ENCODE measurements around the gene ARHGEF39.

DNA sequence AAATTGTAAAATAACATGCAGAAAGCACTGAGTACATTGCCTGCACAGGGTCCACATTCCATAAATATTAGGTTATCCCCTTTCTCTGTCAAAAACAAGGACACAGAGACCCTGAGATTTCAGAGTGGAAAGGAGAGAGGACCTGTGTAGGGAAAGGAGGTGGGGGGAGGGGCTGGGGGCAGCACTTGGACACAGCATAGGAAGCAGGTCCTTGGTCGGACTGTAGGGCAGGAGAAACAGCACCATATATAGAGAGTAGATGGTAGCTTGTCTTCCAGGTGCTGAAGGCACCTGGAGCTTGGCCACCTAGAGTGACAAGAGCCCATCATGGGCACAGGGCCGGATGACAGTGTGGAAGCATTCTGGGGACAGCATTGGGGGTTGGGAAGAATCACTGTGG, 22.3 kb upstream of the ARHGEF39 start:
- TF ChIP-seq POLR2AphosphoS5 (IDR thresholded peaks at IDR 0.05), result no peak
- TF ChIP-seq, protein P1, sequence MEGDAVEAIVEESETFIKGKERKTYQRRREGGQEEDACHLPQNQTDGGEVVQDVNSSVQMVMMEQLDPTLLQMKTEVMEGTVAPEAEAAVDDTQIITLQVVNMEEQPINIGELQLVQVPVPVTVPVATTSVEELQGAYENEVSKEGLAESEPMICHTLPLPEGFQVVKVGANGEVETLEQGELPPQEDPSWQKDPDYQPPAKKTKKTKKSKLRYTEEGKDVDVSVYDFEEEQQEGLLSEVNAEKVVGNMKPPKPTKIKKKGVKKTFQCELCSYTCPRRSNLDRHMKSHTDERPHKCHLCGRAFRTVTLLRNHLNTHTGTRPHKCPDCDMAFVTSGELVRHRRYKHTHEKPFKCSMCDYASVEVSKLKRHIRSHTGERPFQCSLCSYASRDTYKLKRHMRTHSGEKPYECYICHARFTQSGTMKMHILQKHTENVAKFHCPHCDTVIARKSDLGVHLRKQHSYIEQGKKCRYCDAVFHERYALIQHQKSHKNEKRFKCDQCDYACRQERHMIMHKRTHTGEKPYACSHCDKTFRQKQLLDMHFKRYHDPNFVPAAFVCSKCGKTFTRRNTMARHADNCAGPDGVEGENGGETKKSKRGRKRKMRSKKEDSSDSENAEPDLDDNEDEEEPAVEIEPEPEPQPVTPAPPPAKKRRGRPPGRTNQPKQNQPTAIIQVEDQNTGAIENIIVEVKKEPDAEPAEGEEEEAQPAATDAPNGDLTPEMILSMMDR (IDR thresholded peaks at IDR 0.05), result no peak
